ENCODE data around the gene GDPGP1. TPM values are rescaled to one million over a fixed set of nuclear protein-coding genes. Genes with fewer than 3 reads are reported as not detected.

GDPGP1 gene
- total RNA-seq, 1 experiment from 2014 or later: 22.8 TPM

DNA sequence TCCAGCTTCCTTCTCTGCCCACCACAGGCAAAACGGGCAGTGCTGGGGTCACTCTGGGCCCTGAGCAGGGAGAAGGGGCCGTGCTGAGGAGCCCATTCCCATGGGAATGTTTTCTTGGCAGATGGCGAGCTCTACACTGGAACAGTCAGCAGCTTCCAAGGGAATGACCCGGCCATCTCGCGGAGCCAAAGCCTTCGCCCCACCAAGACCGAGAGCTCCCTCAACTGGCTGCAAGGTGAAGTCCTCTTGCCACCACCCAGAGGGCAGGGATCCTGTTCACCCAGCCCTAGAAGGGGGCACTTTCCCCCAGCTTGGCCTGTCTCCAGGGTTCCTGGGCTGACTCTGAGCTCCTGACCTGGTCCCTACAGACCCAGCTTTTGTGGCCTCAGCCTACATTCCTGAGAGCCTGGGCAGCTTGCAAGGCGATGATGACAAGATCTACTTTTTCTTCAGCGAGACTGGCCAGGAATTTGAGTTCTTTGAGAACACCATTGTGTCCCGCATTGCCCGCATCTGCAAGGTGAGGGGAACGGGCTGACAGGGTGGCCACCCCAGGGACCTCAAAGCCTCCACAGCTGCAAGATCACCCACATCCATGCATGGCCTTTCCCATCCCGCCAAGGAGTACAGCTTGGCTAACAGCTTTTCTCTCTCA lies 12.6 kb upstream of the GDPGP1 start:
- in situ Hi-C loops (cut with HindIII; ENCODE audit: low pct_unique_long_range_greater_than_20kb, low sequenced_read_pairs) (no loop called here), intact Hi-C loops (cut with micrococcal nuclease; ENCODE audit: unreplicated experiment) (no loop called here)
- DNase-seq (ENCODE audit: low read depth, low spot score) (no peak), ATAC-seq (peak; percentile 64)
- H3K27me3 ChIP-seq (ENCODE audit: control insufficient read depth, insufficient read depth, low read length): no peaks in the 10 kb centered on the region
- H3K9me3 ChIP-seq (ENCODE audit: control insufficient read depth, insufficient read depth, low read depth, low read length): no peaks in the 10 kb centered on the region
- peak overlapping the region; percentile 99 for H3K27ac ChIP-seq (ENCODE audit: low read length)
- H3K36me3 ChIP-seq (ENCODE audit: control insufficient read depth, insufficient read depth, low read length): peaks cover 34% of the 10 kb centered on the region
- peaks cover 96% of the 10 kb centered on the region for H3K4me1 ChIP-seq (ENCODE audit: control insufficient read depth, insufficient read depth, low read length)
- ChIA-PET CTCF (interaction anchor here (0.6 to 1.2 kb wide), 9 partner anchors 9 to 323 kb away, joined by 3 to 5 read pairs (median 3); partner anchors contain the start of genes SEMA4B and TTLL13), POLR2A (interaction anchor here (0.6 to 1.1 kb wide), 3 partner anchors 37 to 78 kb away, joined by 3 to 12 read pairs (median 5); no protein-coding TSS in a partner anchor)
- TF ChIP-seq TCF7L2 (IDR thresholded peaks at IDR 0.05; ENCODE audit: low read depth, low read length) (no peak), POLR2AphosphoS5 (IDR thresholded peaks at IDR 0.05; ENCODE audit: low read depth, low read length) (peak; percentile 54; the same call in 1 of the 2 replicates)
- TF ChIP-seq, protein P1, sequence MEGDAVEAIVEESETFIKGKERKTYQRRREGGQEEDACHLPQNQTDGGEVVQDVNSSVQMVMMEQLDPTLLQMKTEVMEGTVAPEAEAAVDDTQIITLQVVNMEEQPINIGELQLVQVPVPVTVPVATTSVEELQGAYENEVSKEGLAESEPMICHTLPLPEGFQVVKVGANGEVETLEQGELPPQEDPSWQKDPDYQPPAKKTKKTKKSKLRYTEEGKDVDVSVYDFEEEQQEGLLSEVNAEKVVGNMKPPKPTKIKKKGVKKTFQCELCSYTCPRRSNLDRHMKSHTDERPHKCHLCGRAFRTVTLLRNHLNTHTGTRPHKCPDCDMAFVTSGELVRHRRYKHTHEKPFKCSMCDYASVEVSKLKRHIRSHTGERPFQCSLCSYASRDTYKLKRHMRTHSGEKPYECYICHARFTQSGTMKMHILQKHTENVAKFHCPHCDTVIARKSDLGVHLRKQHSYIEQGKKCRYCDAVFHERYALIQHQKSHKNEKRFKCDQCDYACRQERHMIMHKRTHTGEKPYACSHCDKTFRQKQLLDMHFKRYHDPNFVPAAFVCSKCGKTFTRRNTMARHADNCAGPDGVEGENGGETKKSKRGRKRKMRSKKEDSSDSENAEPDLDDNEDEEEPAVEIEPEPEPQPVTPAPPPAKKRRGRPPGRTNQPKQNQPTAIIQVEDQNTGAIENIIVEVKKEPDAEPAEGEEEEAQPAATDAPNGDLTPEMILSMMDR (IDR thresholded peaks at IDR 0.05): no peak; the same call in 1 of the 2 replicates
- no peak overlapping the region for H3K4me3 ChIP-seq (ENCODE audit: low read depth in 2 of 2, low read length in 2 of 2)
- BruUV-seq (replicated peaks): no TSS peak

DNA sequence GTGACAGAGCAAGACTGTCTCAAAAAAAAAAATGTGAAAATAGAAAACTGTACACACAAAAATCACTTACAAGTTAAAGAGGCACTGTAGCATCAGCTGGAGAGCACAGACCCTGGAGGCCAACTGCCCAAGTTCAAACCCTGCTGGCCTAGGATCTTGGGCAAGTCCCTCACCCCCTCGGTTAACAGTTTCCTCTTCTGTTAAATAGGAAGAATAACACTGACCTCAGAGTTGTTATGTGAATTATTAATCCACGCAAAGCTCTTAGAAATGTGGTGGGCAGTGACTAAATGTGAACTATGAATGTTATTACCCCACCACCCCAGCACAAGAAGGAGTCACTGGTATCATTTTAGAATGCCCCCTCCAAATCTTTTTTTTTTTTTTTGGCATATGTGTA lies 11.5 kb upstream of the GDPGP1 start:
- Histone ChIP-seq H3K4me1 (ENCODE audit: control insufficient read depth, insufficient read depth, low read length) (peaks cover 98% of the 10 kb centered on the region), H3K27me3 (ENCODE audit: control insufficient read depth, insufficient read depth, low read length) (no peaks in the 10 kb centered on the region), H3K4me3 (ENCODE audit: low read depth in 2 of 2, low read length in 2 of 2) (no peak overlapping the region), H3K9me3 (ENCODE audit: control insufficient read depth, insufficient read depth, low read depth, low read length) (no peaks in the 10 kb centered on the region), H3K27ac (ENCODE audit: low read length) (peak overlapping the region; percentile 99), H3K36me3 (ENCODE audit: control insufficient read depth, insufficient read depth, low read length) (peaks cover 32% of the 10 kb centered on the region)
- no peak for DNase-seq (ENCODE audit: low read depth, low spot score)
- intact Hi-C loops (cut with micrococcal nuclease; ENCODE audit: unreplicated experiment): no loop called here
- ChIA-PET POLR2A (no interaction called here), CTCF (interaction anchor here (0.7 kb wide), 1 partner anchor 177 kb away, joined by 4 read pairs; no protein-coding TSS in a partner anchor)
- ATAC-seq: no peak
- in situ Hi-C loops (cut with HindIII; ENCODE audit: low pct_unique_long_range_greater_than_20kb, low sequenced_read_pairs): no loop called here
- TF ChIP-seq, protein P1 (IDR thresholded peaks at IDR 0.05): no peak
- TF ChIP-seq POLR2AphosphoS5 (IDR thresholded peaks at IDR 0.05; ENCODE audit: low read depth, low read length): peak; percentile 63; the same call in 1 of the 2 replicates
- no TSS peak for BruUV-seq (replicated peaks)

DNA sequence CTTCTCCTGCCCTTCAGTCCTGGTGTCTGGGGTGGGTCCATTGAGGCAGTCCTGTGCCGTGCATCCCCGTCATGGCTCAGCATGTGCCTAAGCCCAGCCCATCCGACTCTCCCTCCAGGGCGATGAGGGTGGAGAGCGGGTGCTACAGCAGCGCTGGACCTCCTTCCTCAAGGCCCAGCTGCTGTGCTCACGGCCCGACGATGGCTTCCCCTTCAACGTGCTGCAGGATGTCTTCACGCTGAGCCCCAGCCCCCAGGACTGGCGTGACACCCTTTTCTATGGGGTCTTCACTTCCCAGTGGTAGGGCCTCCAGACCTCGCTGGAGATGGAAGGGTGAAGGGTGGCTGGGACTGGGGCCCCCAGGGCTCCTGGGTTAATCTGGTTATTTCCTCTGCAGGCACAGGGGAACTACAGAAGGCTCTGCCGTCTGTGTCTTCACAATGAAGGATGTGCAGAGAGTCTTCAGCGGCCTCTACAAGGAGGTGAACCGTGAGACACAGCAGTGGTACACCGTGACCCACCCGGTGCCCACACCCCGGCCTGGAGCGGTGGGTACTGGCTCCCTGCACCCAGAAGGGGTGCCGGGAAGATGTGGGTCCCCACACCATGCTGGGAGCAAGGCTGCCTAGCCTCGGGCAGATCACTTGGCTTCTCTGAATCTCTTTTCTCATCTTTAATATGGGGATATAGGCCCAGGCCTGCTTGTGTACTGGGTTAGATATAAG lies 10.4 kb upstream of the GDPGP1 start:
- H3K27me3 ChIP-seq (ENCODE audit: control insufficient read depth, insufficient read depth, low read length): no peaks in the 10 kb centered on the region
- intact Hi-C loops (cut with micrococcal nuclease; ENCODE audit: unreplicated experiment): no loop called here
- no peak for ATAC-seq
- H3K36me3 ChIP-seq (ENCODE audit: control insufficient read depth, insufficient read depth, low read length): peaks cover 29% of the 10 kb centered on the region
- no peak overlapping the region for H3K4me3 ChIP-seq (ENCODE audit: low read depth in 2 of 2, low read length in 2 of 2)
- H3K4me1 ChIP-seq (ENCODE audit: control insufficient read depth, insufficient read depth, low read length): peaks cover 98% of the 10 kb centered on the region
- no peaks in the 10 kb centered on the region for H3K9me3 ChIP-seq (ENCODE audit: control insufficient read depth, insufficient read depth, low read depth, low read length)
- ChIA-PET CTCF (interaction anchor here (0.6 kb wide), 2 partner anchors 26 to 62 kb away, joined by 4 to 8 read pairs; partner anchors contain the start of gene TTLL13), POLR2A (no interaction called here)
- TF ChIP-seq, protein P2, sequence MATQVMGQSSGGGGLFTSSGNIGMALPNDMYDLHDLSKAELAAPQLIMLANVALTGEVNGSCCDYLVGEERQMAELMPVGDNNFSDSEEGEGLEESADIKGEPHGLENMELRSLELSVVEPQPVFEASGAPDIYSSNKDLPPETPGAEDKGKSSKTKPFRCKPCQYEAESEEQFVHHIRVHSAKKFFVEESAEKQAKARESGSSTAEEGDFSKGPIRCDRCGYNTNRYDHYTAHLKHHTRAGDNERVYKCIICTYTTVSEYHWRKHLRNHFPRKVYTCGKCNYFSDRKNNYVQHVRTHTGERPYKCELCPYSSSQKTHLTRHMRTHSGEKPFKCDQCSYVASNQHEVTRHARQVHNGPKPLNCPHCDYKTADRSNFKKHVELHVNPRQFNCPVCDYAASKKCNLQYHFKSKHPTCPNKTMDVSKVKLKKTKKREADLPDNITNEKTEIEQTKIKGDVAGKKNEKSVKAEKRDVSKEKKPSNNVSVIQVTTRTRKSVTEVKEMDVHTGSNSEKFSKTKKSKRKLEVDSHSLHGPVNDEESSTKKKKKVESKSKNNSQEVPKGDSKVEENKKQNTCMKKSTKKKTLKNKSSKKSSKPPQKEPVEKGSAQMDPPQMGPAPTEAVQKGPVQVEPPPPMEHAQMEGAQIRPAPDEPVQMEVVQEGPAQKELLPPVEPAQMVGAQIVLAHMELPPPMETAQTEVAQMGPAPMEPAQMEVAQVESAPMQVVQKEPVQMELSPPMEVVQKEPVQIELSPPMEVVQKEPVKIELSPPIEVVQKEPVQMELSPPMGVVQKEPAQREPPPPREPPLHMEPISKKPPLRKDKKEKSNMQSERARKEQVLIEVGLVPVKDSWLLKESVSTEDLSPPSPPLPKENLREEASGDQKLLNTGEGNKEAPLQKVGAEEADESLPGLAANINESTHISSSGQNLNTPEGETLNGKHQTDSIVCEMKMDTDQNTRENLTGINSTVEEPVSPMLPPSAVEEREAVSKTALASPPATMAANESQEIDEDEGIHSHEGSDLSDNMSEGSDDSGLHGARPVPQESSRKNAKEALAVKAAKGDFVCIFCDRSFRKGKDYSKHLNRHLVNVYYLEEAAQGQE (IDR thresholded peaks at IDR 0.05; ENCODE audit: insufficient read depth in 1 of 2, low read depth in 2 of 2, low read length in 1 of 2): no peak
- TF ChIP-seq TCF7L2 (IDR thresholded peaks at IDR 0.05; ENCODE audit: low read depth, low read length) (no peak), SIN3A (IDR thresholded peaks at IDR 0.05; ENCODE audit: borderline replicate concordance, insufficient read depth, low read depth, low read length) (no peak), POLR2AphosphoS5 (IDR thresholded peaks at IDR 0.05; ENCODE audit: low read depth, low read length) (no peak; the same call in 1 of the 2 replicates)
- TF ChIP-seq, protein P1 (IDR thresholded peaks at IDR 0.05): no peak
- no TSS peak for BruUV-seq (replicated peaks)
- peak overlapping the region; percentile 99 for H3K27ac ChIP-seq (ENCODE audit: low read length)
- no peak for DNase-seq (ENCODE audit: low read depth, low spot score)
- in situ Hi-C loops (cut with HindIII; ENCODE audit: low pct_unique_long_range_greater_than_20kb, low sequenced_read_pairs): no loop called here
